ENCODE measurements around the gene TMEM143. TPM values are rescaled to one million over a fixed set of nuclear protein-coding genes. Genes with fewer than 3 reads are reported as not detected.
A peak's percentile ranks its signal among the peaks of the same experiment; 100 is the strongest.

The TMEM143 gene
- total and polyA plus RNA-seq, 4 donors, result 4.1 to 12.3 (median 9.3) TPM

DNA sequence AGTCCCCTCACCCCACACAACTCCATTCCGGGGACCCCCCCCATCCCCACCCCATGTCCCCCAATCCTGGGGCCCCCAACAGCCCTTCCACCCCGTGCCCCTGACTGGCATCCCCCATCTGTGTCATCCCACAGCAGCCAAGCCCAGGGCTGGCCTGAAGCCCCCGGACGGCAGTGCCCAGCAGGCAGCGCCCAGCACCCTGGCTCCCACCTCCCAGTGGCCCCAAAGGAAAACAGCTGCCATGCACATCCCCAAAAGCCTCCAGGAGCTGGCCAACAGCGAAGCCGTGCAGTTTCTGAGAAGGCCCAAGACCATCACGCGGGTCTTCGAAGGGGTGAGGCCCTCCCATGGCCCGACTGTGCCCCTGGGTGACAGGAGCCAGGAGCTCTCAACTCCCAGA is 1.9 kb upstream of the TMEM143 start:
- no peak overlapping the region for H3K27ac ChIP-seq (ENCODE audit: low read depth in 1 of 2, low read length in 1 of 2)
- H3K4me1 ChIP-seq (ENCODE audit: control insufficient read depth in 5 of 5, insufficient read depth in 5 of 5, low read length in 5 of 5), result peaks cover 0 to 9% (median 2%) of the 10 kb centered on the region in 5 donors
- ATAC-seq (ENCODE audit: insufficient read depth, low FRiP score) (no peak), DNase-seq (no peak)
- H3K4me3 ChIP-seq, result no peak overlapping the region
- H3K27me3 ChIP-seq (ENCODE audit: control insufficient read depth in 3 of 3, insufficient read depth in 3 of 3, low read length in 2 of 3), result no peaks in the 10 kb centered on the region
- WGBS, 2 donors, result 93 to 95% methylated on average over 11 of the region's 11 CpGs
- no peak overlapping the region for H3K9ac ChIP-seq (ENCODE audit: insufficient read depth in 1 of 2, low read length in 2 of 2)
- H3K36me3 ChIP-seq (ENCODE audit: control insufficient read depth in 4 of 4, insufficient read depth in 4 of 4, low read length in 4 of 4), result peaks cover 0 to 2% (median 0%) of the 10 kb centered on the region in 4 donors
- TF ChIP-seq, protein P1, sequence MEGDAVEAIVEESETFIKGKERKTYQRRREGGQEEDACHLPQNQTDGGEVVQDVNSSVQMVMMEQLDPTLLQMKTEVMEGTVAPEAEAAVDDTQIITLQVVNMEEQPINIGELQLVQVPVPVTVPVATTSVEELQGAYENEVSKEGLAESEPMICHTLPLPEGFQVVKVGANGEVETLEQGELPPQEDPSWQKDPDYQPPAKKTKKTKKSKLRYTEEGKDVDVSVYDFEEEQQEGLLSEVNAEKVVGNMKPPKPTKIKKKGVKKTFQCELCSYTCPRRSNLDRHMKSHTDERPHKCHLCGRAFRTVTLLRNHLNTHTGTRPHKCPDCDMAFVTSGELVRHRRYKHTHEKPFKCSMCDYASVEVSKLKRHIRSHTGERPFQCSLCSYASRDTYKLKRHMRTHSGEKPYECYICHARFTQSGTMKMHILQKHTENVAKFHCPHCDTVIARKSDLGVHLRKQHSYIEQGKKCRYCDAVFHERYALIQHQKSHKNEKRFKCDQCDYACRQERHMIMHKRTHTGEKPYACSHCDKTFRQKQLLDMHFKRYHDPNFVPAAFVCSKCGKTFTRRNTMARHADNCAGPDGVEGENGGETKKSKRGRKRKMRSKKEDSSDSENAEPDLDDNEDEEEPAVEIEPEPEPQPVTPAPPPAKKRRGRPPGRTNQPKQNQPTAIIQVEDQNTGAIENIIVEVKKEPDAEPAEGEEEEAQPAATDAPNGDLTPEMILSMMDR (IDR thresholded peaks at IDR 0.05; ENCODE audit: control extremely low read depth, extremely low read depth), result no peak
- no peaks in the 10 kb centered on the region for H3K9me3 ChIP-seq (ENCODE audit: control insufficient read depth in 4 of 4, insufficient read depth in 3 of 4, low read length in 3 of 4)

DNA sequence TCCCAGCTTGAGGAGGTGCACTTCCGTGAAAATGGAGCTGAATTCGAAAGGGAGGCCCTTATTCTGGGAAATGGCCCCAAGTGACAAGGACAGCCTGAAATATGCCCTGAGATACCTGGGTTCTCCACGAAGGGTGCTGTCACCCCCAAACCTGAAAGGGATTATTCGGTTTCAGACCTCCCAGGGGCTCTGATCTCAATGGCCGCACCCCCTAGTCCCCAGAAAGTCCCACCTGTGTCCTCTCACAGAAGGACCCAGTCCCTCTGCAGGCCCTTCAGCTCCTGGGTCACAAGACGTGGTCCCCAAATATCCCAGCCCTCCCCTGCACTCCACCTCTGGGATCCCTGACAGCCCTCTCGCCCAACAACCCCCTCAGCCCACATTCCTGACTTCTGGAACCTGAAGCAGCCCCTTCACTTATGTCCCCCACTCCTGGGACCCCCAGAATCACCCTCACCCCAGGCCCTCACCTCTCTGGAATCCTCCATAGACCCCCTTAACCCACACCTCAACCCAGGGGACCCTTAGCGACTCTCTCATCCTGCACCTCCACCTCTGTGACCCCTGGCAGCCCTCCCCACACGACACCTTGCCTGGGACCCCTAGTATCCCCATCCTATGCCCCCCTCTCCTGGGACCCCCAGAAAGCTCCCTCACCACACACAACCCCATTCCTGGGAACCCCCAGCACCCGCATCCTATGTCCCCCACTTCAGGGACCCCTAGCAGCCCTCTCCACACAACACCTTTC is 1.0 kb upstream of the TMEM143 start:
- Histone ChIP-seq H3K4me3 (peak overlapping the region; percentile 16), H3K27ac (ENCODE audit: low read depth in 1 of 2, low read length in 1 of 2) (peak overlapping the region; percentile 49 to 69), H3K9me3 (ENCODE audit: control insufficient read depth in 4 of 4, insufficient read depth in 3 of 4, low read length in 3 of 4) (no peaks in the 10 kb centered on the region), H3K4me1 (ENCODE audit: control insufficient read depth in 5 of 5, insufficient read depth in 5 of 5, low read length in 5 of 5) (peaks cover 0 to 9% (median 2%) of the 10 kb centered on the region in 5 donors), H3K27me3 (ENCODE audit: control insufficient read depth in 3 of 3, insufficient read depth in 3 of 3, low read length in 2 of 3) (no peaks in the 10 kb centered on the region), H3K9ac (ENCODE audit: insufficient read depth in 1 of 2, low read length in 2 of 2) (no peak overlapping the region), H3K36me3 (ENCODE audit: control insufficient read depth in 4 of 4, insufficient read depth in 4 of 4, low read length in 4 of 4) (peaks cover 0 to 2% (median 0%) of the 10 kb centered on the region in 4 donors)
- 62 to 63% methylated on average over 10 of the region's 10 CpGs for WGBS, 2 donors
- ATAC-seq (ENCODE audit: insufficient read depth, low FRiP score) (no peak), DNase-seq (no peak)
- TF ChIP-seq, protein P1 (IDR thresholded peaks at IDR 0.05; ENCODE audit: control extremely low read depth, extremely low read depth), result no peak

DNA sequence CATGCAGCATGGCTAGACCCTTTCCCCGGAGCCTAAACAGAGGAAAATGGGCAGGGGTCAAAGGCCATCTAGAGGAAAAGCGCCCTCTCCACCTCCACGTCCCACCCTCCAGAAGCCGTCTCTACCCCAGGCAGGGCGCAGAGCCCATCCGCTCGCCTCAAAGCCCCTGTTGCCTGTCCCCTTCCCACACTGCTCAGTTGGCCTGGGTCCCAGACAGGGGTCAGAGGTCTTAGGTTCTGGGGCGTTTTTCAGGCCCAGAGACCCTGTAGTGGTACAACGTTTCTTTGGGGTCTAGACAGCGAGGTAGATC is 285 bp downstream of the TMEM143 start:
- H3K4me3 ChIP-seq, result peak overlapping the region; percentile 38
- no peaks in the 10 kb centered on the region for H3K9me3 ChIP-seq (ENCODE audit: control insufficient read depth in 4 of 4, insufficient read depth in 3 of 4, low read length in 3 of 4)
- no peaks in the 10 kb centered on the region for H3K27me3 ChIP-seq (ENCODE audit: control insufficient read depth in 3 of 3, insufficient read depth in 3 of 3, low read length in 2 of 3)
- peak overlapping the region; percentile 91 to 95 for H3K27ac ChIP-seq (ENCODE audit: low read depth in 1 of 2, low read length in 1 of 2)
- ATAC-seq (ENCODE audit: insufficient read depth, low FRiP score), result peak; percentile 5
- peaks cover 0 to 2% (median 0%) of the 10 kb centered on the region in 4 donors for H3K36me3 ChIP-seq (ENCODE audit: control insufficient read depth in 4 of 4, insufficient read depth in 4 of 4, low read length in 4 of 4)
- DNase-seq, result no peak
- TF ChIP-seq, protein P1 (IDR thresholded peaks at IDR 0.05; ENCODE audit: control extremely low read depth, extremely low read depth), result no peak
- peaks cover 0 to 9% (median 2%) of the 10 kb centered on the region in 5 donors for H3K4me1 ChIP-seq (ENCODE audit: control insufficient read depth in 5 of 5, insufficient read depth in 5 of 5, low read length in 5 of 5)
- H3K9ac ChIP-seq (ENCODE audit: insufficient read depth in 1 of 2, low read length in 2 of 2), result peak overlapping the region; percentile 29 to 91
- WGBS, 2 donors, result 3 to 9% methylated on average over 10 of the region's 10 CpGs
